Left colon (tissue), 2 donors: Measurements from ENCODE around the gene MAP3K10. TPM values are rescaled to one million over a fixed set of nuclear protein-coding genes. Genes with fewer than 3 reads are reported as not detected.

Experiments used
- ATAC-seq: fragments of 200-7000 bp; cut with Tn5 transposase; one replicate; pipeline ENCODE4 v1.9.1; 2020; ENCODE audit warnings: mild to moderate bottlenecking, moderate library complexity
- DNase-seq, 2 donors: peaks; one replicate each; pipeline ENCODE4 v3.0.0-alpha.2; 2020
- intact Hi-C, 2 donors: fragments of 100-400 bp; cut with DNase I in 1 of 2; cut with micrococcal nuclease in 1 of 2; formaldehyde crosslinking; loops; one replicate each; pipeline versions ENCODE4 v1.11.2 to v1.14.0; 2022; cut with DNase I, micrococcal nuclease
- total RNA-seq, 2 donors: library from RNA; stranded (reverse); fragmentation: NEBNext Ultra II Directional; extraction: Animal tissue kit (Norgen Biotek cat#: 25700); gene quantifications; one replicate each; pipeline ENCODE4 v1.2.1, GENCODE V29; 2021
- donor health status: DM: no; HTN: no; CAD: no.
- donor health status: DM: yes; HTN: yes; CAD: no.

MAP3K10 gene
- total RNA-seq, 2 donors from 2014 or later, result 10.7 to 11.7 TPM

DNA sequence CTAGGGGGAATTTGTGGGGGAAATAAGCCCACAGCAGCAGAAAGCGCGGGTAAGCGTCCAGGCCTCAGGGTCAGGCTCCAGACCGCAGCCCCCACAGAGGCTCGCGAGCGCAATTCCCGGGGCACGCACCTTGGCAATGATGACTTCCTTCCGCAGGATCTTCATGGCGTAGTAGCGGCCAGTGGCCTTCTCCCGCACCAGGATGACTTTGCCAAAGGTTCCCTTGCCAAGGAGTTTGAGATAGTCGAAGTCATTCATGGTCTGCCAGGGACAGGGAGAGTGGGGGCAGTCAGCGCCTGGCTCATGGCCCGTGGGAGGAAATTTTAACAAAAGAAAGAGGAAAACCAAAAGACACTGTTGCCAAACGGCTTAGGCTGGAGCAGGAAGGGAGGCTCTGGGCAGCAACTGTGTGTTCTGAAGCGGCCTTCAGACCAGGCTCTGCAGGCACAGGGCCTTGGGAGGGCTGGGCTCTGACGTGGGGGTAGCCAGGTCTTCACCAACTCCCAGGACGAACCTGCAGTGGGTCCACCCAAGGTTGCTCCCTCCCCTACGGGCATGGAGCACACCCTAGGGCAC is 50.7 kb downstream of the MAP3K10 start:
- ATAC-seq (no peak), DNase-seq (no peak)
- intact Hi-C loops, result no loop called here

DNA sequence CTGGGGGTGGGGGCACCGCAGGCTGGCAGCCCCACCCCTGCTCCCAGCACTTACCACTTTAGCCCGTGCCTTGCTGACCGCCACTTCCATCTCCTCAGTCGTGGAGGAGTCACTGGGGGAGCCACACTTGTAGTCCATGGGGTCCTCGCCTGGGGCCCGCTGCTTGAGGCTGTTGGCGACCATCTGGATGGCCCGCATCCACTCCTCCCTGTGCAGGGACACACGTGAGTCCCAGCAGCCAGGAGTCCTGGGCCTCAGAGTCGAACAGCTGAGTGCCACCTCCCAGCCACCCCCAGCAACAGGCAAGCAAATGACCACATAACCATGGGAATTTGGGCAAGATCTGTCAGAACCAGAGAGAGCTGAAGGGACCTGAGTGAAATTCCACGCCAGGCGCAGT is 51.3 kb downstream of the MAP3K10 start:
- intact Hi-C loops, result no loop called here
- DNase-seq (no peak), ATAC-seq (no peak)

DNA sequence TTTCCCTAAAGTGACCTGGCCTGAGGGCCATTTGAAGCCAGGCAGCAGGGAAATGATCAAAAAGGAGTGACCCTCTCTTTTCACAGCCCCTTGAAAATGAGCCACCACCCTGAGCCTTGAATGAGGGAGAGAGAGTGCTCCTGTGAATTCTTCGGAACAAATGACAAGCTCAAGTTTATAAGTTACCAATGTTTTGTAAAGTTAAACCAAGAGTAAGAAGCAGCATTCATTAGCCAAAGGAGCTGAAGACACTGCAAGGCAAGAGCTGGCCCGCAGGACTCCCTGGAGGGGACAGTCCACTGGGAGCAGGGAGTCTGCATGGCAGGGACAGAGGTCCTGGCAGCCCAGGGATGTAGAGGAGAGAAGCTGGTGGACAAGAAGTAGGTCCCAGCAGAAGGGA is 52.0 kb downstream of the MAP3K10 start:
- intact Hi-C loops, result no loop called here
- DNase-seq, result no peak
- ATAC-seq, result no peak

DNA sequence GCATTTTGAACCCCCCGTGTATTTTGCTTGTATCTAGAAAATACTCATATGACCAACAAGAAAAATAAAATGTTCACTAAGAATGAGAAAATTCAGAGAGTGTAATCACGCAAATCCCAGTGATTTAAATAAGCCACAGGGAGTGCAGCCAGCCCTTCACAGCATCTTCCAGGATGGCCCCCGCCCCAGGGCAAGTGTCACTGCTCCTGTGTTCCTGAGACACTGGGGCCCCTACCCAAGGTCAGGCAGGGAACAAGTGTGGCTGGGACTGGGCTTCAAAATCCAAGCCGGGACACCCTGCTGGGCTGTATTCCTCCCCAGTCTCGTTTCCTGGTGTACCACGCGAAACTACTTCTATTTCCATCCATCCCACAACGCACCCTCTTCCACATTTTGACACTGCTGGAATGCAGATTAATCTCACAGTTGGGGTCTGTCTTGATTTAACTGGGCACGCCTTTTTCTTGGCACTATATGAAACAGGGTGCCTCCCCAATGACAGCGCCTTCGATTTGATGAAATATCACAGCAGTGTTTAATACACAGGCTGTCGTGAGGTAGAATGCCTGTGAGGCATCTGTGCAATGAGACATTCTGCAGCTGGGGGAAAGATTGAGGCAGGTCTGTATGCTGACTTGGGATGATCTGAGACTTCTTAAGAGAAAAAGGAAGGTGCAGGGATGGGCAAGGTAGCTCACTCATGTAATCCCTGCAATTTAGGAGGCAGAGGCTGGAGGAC is 53.5 kb downstream of the MAP3K10 start:
- no peak for DNase-seq
- no peak for ATAC-seq
- intact Hi-C loops, result no loop called here

DNA sequence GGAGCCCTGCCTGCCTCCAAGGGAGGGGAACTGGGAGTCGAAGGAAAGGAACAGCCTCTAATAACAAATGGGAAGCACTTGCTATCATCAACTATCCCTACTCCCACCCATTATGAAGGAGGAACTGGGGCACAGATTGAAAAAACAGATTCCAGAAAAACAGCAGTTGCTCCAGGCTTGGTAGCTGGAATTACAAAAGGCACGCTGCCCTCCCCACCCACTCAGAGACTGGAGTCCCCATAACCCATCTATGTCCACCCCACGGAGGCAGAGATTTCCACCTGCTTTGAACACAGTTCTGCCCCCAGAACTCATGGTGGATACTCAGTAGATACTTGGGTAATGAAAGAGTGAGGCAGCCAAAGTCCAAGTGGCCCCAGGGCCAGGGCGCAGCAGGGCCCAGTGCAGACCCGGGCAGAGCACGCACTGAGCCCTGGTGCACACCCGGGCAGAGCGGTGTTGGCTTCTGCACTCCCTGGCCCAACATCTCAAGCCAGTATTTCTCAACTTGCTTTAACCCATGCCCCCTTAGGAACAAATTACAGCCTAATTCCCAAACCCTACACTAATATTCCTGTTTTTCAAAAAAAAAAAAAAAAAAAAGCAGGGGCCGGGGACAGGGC is 54.4 kb downstream of the MAP3K10 start:
- intact Hi-C loops, result no loop called here
- DNase-seq (no peak), ATAC-seq (no peak)

DNA sequence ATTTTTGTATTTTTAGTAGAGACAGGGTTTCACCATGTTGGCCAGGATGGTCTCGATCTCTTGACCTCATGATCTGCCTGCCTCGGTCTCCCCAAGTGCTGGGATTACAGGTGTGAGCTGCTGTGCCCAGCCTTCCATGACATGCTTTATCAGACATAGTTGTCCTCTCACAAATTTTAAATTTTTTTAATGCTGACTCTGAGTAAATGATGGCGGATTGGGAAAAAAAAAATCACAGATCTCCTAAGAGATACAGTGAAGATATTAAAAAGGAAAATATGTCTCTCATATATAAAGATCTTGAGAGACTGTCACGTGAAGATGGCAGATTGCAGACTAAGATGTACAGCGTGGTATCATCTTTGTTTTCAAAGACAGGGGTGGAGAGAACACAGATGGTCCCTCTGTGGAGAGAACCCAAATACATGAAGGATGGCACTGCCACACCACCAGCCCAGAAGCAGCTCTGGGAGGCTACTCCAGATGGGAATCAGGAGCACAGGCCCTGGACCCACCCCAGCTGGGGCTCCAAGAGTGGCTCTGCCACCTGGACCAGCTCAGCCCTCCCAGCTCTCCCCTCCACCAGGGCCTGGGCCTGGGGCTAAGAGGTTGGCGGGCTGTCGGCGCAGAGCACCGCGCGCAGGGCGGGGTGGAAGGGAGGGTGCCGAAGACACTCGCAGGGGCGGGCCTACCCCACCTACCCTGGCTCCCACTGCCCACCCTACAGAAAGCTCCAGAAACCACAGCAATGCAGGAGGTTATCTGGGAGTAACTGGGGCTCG is 55.3 kb downstream of the MAP3K10 start:
- DNase-seq (no peak), ATAC-seq (no peak)
- intact Hi-C loops, result no loop called here

DNA sequence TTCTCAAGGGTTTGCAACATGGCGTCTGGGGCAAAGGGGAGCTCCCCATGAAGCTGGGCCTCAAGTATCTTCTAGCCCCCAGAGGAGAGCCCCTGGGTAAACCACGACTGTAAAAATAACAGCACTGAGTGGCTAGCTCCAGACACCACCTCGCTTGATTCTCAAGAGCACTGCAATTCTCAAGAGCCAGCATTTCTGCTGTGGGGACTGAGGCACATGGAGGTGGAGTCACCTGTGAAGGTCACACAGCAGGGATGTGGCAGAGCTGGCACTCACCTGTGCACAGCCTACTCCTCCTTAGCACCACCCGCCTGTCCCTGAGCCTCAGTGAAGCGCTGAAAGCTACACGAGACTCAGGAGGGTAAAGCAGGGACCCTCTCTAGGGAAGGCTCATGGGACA is 56.0 kb downstream of the MAP3K10 start:
- no peak for DNase-seq
- intact Hi-C loops, result no loop called here
- ATAC-seq, result no peak

DNA sequence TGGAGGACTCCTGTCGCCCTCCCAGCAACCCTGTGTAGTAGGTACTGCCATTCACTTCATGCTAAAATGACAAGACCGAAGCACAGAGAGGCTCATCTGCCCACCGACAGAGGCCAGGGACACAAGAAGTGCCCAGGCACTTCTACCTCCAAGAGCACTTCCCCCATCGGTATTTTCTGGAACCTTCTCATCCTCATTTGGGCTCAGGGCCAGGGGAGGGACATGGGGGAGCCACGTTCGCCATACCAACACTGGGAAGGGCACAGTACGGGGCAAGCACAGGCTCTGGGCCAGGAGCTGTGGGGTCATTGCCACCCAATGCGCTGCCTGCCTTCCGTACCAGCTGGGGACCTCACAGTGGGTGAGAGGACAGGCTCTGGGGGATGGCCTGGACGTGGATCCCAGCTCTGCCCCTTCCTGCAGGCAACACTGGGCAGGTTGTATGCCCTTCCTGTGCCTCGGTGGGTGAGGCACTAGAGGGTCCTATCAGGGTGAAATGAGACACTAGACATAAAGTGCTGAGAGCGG is 56.6 kb downstream of the MAP3K10 start:
- DNase-seq (no peak), ATAC-seq (no peak)
- intact Hi-C loops, result no loop called here

DNA sequence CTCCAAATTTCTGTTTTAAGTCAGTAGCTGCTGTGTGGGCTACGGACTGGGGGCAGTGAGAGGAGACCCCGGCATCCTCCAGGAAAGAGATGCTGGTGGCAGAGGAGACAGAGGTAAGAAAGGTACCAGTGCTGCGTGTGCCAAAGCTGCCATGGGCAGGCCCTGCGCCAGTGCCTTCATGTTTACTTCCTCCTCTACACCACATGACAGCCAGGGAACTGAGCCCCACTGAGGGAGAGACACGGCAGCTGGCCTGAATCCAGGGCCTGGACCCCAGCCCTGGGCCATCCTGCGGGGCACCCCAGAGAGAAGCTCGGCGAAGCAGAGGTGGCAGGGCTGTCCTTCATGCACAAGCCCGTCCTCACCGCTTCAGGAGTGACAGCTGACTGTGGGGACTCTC is 58.0 kb downstream of the MAP3K10 start:
- intact Hi-C loops, result no loop called here
- no peak for ATAC-seq
- DNase-seq, result no peak

DNA sequence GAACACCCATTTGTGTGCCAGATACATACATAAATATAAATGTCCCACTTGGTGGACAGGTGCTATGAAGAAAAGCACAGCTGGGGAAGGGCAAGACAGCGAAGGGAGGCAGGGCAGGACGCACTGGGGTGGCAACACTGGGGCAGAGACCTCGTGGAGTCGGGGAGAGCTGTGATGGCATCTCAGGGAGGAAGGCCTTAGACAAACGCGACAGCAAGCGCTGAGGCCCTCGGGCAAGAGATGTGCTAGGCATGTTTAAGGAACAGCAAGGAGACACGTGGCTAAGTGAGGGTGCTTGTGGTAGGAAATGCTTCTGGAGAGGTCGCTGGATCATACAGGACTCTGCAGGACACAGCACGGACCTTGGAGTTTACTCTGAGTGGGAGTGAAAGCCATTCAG is 58.6 kb downstream of the MAP3K10 start:
- no peak for ATAC-seq
- no peak for DNase-seq
- intact Hi-C loops, result no loop called here

DNA sequence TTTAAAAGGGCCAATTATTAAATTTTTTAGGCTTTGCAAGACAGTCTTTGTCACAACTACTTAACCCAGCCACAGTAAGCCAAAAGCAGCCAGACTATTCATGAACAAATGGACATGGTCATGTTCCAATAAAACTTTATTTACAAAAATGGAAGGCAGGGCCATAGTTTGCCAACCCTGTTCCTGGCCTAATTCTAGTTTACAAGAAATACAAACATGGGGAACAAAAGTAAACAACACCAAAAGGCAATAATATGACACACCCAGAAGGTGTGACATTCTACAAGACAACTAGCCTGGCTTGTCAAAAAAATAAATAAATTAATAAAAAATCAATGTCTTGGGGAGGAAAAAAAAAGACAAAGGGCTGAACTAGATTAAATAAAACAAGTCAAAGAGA is 60.0 kb downstream of the MAP3K10 start:
- ATAC-seq (no peak), DNase-seq (no peak)
- intact Hi-C loops, result no loop called here

DNA sequence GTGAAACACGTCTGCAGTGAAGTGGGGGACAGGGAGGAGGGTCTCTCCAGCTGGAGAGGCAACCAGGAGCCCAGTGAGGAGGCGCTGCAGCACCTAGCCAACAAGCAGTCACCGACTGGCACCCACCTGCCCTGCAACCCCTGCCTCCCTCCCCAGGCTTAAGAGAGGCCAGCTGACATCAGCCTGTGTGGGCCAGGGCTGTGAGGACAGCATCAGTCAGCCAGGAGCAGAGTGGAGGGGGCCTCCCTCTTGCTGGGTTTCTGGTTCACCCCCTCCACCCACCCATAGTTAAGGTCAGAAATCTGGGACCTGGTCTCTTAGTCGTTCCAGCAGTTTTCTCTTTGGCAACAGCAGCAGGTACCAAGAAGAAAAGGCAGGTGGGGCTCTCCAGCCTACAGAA is 60.8 kb downstream of the MAP3K10 start:
- ATAC-seq, result no peak
- intact Hi-C loops, result no loop called here
- no peak for DNase-seq

DNA sequence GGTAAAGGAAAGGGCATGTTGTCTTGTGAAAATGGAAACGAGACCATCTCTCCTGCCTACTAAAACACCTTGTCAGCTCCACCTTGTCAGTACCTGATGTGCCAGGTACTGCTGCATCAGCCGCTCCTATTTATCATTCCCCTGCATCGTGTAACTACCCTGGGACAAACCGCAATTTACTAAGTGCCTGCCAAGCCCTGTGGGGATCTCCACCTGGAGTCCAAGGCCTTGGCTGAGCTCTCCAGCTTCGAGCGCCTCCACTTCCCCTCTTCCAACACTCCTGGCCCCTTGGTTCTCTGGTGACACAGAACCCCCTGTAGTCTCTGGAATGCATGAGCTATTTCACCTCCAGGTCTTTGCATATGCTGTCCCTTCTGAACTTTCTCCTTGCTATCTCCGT is 61.2 kb downstream of the MAP3K10 start:
- DNase-seq (no peak), ATAC-seq (no peak)
- intact Hi-C loops, result no loop called here

DNA sequence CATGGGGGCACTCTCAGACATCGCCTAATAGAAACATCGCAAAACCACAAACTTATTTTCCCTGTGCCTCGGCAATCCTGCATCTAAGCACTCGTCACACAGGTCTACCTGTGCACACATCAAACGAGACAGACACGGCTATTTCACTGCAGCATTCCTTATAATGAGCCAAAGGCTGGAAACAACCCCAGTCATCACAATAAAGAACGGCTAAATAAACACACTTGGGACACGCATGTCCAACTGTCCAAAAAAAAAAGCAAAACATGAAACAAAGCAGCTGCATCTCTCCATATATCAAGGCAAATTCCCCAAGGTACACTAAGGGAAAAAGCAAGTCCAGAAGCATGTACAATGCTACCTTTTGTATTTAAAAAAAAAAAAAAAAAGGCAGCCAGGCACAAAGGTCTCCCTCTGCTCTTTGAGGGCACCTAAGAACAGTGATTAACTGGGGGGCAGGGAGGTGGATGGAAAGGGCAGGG is 62.4 kb downstream of the MAP3K10 start:
- ATAC-seq, result no peak
- intact Hi-C loops, result no loop called here
- no peak for DNase-seq

DNA sequence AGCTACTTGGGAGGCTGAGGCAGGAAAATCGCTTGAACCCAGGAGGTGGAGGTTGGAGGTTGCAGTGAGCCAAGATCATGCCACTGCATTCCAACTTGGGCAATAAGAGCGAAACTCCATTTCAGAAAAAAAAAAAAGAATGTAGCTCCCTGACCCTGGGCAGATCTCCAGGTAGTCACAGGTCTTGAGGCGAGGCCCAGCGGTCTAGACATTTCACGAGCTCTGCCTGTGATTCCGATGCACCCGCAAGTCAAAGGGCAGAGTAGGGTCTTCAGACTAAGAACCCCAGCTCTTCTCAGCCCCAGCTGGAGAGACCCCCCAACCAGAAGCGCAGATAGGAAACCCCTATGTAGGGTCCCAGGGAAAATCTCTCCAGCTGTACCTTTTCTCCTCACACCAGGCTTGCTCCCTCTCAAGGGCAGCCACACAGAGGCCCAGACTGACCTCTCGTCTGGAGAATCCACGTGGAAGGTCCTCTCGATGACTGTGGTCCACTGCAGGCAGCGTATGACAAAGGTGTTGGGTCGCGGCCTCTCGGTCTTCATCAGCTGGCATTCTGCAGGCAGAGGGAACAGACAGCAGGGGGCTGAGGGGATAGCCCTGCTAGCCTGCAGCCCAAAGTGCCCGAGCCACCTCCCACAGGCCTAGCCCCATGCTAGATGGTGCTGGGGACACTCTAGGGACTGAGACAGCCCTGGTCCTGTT is 63.6 kb downstream of the MAP3K10 start:
- DNase-seq, result no peak
- no peak for ATAC-seq

DNA sequence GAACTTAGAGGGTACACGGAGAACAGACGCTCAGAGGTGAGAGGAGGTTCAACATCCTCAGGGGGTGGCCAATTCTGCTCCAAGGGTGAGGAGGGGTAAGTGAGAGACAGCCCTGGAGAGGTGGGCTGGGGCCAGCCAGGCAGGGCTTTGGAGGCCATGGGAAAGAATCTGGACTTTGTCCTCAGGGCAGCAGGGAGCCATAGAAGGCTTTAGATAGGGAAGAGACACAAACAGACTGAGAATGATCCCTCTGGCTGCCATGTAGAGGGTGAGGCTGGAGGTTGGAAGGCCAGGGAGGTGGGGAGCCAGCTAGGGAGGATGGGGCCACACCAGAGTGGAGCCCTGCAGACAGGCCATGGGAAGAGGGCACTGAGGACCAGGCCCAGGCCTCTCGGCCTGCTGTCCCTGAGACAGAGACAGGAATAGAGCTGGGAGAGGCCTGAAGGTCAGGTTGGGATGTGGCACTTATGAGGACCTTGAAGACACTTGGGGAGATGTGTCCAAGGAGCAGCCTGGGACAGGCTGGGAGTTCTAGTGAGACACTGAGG is 64.5 kb downstream of the MAP3K10 start:
- ATAC-seq (no peak), DNase-seq (no peak)
- intact Hi-C loops, result no loop called here

More for the DNA sequence above, 63.6 kb downstream of the MAP3K10 start:
- intact Hi-C loops, result no loop called here

DNA sequence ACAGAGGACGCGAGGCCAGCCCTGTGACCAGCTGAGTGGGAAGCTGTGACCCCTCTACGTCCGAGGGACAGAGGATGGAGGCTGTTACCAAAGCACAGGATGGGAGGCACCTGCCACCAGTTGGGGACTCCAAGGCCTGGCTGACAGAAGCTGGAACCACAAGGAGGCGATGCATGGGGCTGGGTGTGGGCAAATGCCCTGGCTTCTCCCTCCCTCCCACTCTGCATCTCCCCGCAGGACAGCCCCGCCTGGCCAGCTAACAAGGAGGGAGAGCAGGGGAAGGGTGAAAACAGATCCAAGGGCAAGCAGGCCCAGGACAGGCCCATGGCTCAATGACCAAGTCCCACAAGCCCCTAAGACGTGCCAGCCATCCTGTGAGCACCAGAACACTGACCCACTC is 65.3 kb downstream of the MAP3K10 start:
- intact Hi-C loops, result no loop called here
- ATAC-seq (no peak), DNase-seq (no peak)

DNA sequence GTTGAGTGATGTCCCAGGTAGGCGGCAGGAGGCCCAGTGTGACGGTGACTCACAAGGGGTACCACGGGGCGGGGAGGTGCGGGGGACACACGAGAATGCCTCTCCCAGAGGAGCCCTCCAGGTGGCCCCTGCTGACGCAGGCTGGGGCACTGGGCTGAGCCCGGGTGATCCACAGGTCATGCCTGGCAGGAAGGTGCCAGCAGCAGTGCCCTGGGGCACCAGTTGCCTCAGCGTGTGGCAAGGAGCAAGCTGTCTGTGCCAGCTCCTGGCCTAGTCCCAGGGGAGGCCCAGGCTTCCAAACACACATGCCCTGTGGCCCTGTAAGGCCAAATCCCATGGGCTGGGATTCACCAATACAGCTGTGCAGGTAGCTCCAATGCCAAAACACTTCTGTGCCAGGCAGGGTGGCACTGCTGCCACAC is 65.9 kb downstream of the MAP3K10 start:
- DNase-seq (no peak), ATAC-seq (no peak)
- intact Hi-C loops, result no loop called here

DNA sequence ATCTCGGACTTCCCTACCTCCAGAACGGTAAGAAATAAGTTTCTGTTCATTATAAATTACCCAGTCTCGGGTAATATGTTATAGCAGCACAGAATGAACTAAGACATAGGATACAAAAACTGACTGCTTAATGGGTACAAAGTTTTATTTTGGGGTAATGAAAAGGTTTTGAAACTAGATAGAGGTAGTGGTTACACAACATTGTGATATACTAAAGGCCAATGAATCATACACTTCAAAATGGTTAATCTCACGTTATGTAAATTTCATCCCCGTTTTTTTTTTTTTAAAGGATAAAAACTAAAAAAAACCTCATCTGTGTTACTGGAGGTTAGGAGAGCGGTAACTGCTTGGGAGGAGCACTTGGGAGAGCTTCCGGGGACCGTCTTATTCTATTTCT is 70.4 kb downstream of the MAP3K10 start:
- DNase-seq (no peak), ATAC-seq (no peak)
- intact Hi-C loops, result no loop called here
